Ishikawa (cell line): Measurements from ENCODE around the gene TECPR2.

Experiments
- CEBPB ChIP-seq: IDR thresholded peaks from 2 replicates; pipeline ENCODE4 v1.6.1; 2012
- CREB1 ChIP-seq: IDR thresholded peaks from 2 replicates; pipeline ENCODE4 v1.6.1; 2012; ENCODE audit warnings: low read depth
- EGR1 ChIP-seq: IDR thresholded peaks from 2 replicates; pipeline ENCODE4 v1.6.1; 2012
- EP300 ChIP-seq: IDR thresholded peaks from 2 replicates; pipeline ENCODE4 v1.6.1; 2012; ENCODE audit warnings: borderline replicate concordance
- FOXM1 ChIP-seq: IDR thresholded peaks from 2 replicates; pipeline ENCODE4 v1.6.1; 2012; ENCODE audit warnings: low read depth, borderline replicate concordance
- MAX ChIP-seq: IDR thresholded peaks from 2 replicates; pipeline ENCODE4 v1.6.1; 2012
- NFIC ChIP-seq: IDR thresholded peaks from 2 replicates; pipeline ENCODE4 v1.6.1; 2012
- RAD21 ChIP-seq: IDR thresholded peaks from 2 replicates; pipeline ENCODE4 v1.6.1; 2012; ENCODE audit warnings: low read depth
- REST ChIP-seq: IDR thresholded peaks from 2 replicates; pipeline ENCODE4 v1.6.1; 2012; ENCODE audit warnings: low read depth, mild to moderate bottlenecking
- TAF1 ChIP-seq: IDR thresholded peaks from 2 replicates; pipeline ENCODE4 v1.6.1; 2012; ENCODE audit warnings: low read depth, mild to moderate bottlenecking
- TCF12 ChIP-seq: IDR thresholded peaks from 2 replicates; pipeline ENCODE4 v1.6.1; 2012; ENCODE audit warnings: low read depth
- TEAD4 ChIP-seq: IDR thresholded peaks from 2 replicates; pipeline ENCODE4 v1.6.1; 2012
- USF1 ChIP-seq: IDR thresholded peaks from 2 replicates; pipeline ENCODE4 v1.6.1; 2012
- YY1 ChIP-seq: IDR thresholded peaks from 2 replicates; pipeline ENCODE4 v1.6.1; 2012; ENCODE audit warnings: low read depth
- ZBTB7A ChIP-seq: IDR thresholded peaks from 2 replicates; pipeline ENCODE4 v1.6.1; 2012; ENCODE audit warnings: low read depth

Gene TECPR2

GRCh38 chr14:102392506-102392905 is 29.8 kb downstream of the TECPR2 start:
- no peak for TF ChIP-seq MAX
- TF ChIP-seq CEBPB: no peak
- TF ChIP-seq REST: no peak
- TF ChIP-seq TAF1: no peak
- TF ChIP-seq YY1: no peak
- no peak for TF ChIP-seq RAD21
- no peak for TF ChIP-seq FOXM1

GRCh38 chr14:102394717-102395375 is 32.1 kb downstream of the TECPR2 start:
- no peak for TF ChIP-seq EGR1
- TF ChIP-seq NFIC: no peak
- no peak for TF ChIP-seq TEAD4
- no peak for TF ChIP-seq CREB1
- no peak for TF ChIP-seq YY1
- no peak for TF ChIP-seq EP300
- TF ChIP-seq REST: no peak
- no peak for TF ChIP-seq CEBPB
- no peak for TF ChIP-seq MAX
- no peak for TF ChIP-seq ZBTB7A
- TF ChIP-seq TCF12: no peak
- TF ChIP-seq TAF1: no peak
- TF ChIP-seq RAD21: no peak

- TF ChIP-seq NFIC (no peak), USF1 (no peak), TCF12 (no peak), MAX (no peak), YY1 (no peak), REST (no peak), ZBTB7A (no peak), CREB1 (no peak), FOXM1 (no peak), TAF1 (no peak), EGR1 (no peak), CEBPB (no peak)
Measured at GRCh38 chr14:102396521-102396920, 33.8 kb downstream of the TECPR2 start.

GRCh38 chr14:102403028-102403427 is 40.3 kb downstream of the TECPR2 start:
- no peak for TF ChIP-seq REST
- TF ChIP-seq EP300: no peak
- no peak for TF ChIP-seq NFIC
- TF ChIP-seq RAD21: no peak
- no peak for TF ChIP-seq USF1
- TF ChIP-seq ZBTB7A: no peak
- TF ChIP-seq TAF1: no peak
- TF ChIP-seq MAX: no peak
- no peak for TF ChIP-seq TEAD4
- TF ChIP-seq EGR1: no peak
- TF ChIP-seq CREB1: no peak
- no peak for TF ChIP-seq CEBPB
- no peak for TF ChIP-seq TCF12
- no peak for TF ChIP-seq FOXM1
- no peak for TF ChIP-seq YY1
